Stimulated activated effector memory CD8-positive, alpha-beta T cell treated with anti-CD3 and anti-CD28 coated beads, Interleukin-12 subunit alpha, Interleukin-12 subunit beta, amount 100 ng/mL, for 72 hours (primary cell): ENCODE results near the gene SPATA25.

Source experiments
- ATAC-seq: fragments of 150-1000 bp; cut with Tn5 transposase; 2 replicates; pipeline ENCODE4 v1.10.0; 2021
- DNase-seq, 2 donors: peaks; one replicate each; pipeline ENCODE4 v3.0.0; 2021 to 2022; ENCODE audit warnings: low spot score in 2 of 2
- H3K27ac Mint-ChIP-seq: one replicate; pipeline ENCODE4 v1.8.0; 2022; ENCODE audit warnings: mild to moderate bottlenecking, mixed read lengths
- H3K36me3 Mint-ChIP-seq: one replicate; pipeline ENCODE4 v1.8.0; 2022; ENCODE audit warnings: mild to moderate bottlenecking, mixed read lengths
- H3K4me1 Mint-ChIP-seq: one replicate; pipeline ENCODE4 v1.8.0; 2022; ENCODE audit warnings: mixed read lengths
- H3K4me3 Mint-ChIP-seq: one replicate; pipeline ENCODE4 v1.8.0; 2022; ENCODE audit warnings: mild to moderate bottlenecking, mixed read lengths
- H3K9me3 Mint-ChIP-seq: one replicate; pipeline ENCODE4 v1.8.0; 2022; ENCODE audit warnings: mixed read lengths

Gene SPATA25

DNA sequence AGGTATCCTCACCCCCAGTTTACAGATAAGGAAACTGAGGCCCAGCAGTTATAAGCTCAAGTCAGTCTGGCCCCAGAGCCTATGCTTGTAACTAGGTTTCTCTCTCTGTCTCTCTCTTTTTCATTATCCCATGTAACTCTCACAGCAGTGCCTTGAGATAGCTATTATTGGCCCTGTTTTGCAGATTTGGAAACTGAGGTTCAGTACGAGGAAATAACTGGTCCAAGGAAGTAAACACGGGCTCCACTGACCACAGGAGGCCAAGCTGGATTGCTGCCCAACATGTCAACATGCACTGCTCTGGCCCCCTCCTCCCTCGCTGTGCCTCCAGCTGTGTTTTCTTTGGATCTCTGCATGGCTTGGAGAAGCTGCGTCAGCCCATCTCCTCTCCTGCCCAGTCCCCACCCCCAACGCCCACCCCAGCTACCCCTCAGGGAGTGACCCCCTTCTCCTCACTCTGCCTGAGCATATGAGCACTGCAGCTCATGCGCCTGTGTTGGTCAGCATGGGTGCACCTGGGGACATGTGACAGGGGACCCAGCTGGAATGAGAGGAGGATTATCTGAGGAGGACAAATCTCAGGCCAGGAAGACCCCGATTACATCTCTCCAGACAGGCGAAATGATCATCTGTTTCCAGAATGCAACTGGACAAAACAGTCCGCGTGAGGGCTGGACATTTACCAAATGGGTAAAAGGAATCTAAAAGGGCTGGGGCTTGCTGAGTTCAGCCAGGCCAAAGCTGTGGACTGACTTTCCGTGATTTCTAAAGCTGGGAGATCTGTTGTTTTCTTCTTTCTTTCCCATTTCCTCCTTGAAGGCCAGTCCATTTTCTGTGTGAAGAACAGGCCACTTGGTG lies 32.3 kb upstream of the SPATA25 start:
- DNase-seq (no peak), ATAC-seq (no peak)
- Mint-ChIP-seq H3K4me1 (peaks cover 6% of the 10 kb centered on the region), H3K36me3 (no peaks in the 10 kb centered on the region), H3K9me3 (no peaks in the 10 kb centered on the region), H3K27ac (no peak overlapping the region), H3K4me3 (no peak overlapping the region)

GRCh38 chr20:45918779-45919537 lies 31.5 kb upstream of the SPATA25 start:
- no peaks in the 10 kb centered on the region for H3K9me3 Mint-ChIP-seq
- no peak for DNase-seq

DNA sequence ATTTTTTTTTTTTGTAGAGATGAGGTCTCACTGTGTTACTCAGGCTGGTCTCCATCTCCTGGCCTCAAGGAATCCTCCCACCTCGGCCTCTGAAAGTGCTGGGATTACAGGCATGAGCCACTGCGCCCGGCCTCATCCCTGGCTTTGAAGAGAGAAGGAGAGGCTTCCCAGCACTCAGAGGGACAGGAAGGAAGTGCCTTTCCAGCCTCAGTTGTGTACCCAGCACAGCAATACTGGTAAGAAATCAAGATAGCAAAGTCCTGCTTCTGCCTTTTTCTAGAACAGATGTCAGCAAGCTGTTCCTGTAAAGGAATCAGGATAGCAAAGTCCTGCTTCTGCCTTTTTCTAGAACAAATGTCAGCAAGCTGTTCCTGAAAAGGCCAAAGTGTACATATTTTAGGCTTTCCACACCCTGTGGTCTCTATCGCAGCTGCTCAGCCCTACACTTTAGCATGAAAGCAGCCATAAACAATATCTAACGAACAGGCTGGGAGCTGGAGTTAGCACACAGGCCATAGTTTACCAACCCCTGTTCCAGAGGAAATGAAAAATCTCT lies 30.8 kb upstream of the SPATA25 start:
- Mint-ChIP-seq H3K27ac (no peak overlapping the region), H3K4me3 (no peak overlapping the region), H3K36me3 (no peaks in the 10 kb centered on the region), H3K9me3 (no peaks in the 10 kb centered on the region), H3K4me1 (peaks cover 6% of the 10 kb centered on the region)
- ATAC-seq (no peak), DNase-seq (no peak)

More at GRCh38 chr20:45918779-45919537, 31.5 kb upstream of the SPATA25 start:
- no peak overlapping the region for H3K27ac Mint-ChIP-seq
- H3K36me3 Mint-ChIP-seq, result no peaks in the 10 kb centered on the region
- peaks cover 6% of the 10 kb centered on the region for H3K4me1 Mint-ChIP-seq
- H3K4me3 Mint-ChIP-seq, result no peak overlapping the region
- ATAC-seq, result no peak

GRCh38 chr20:45917790-45918141 lies 30.3 kb upstream of the SPATA25 start:
- ATAC-seq, result no peak
- DNase-seq, result no peak
- Mint-ChIP-seq H3K36me3 (no peaks in the 10 kb centered on the region), H3K9me3 (no peaks in the 10 kb centered on the region), H3K4me3 (no peak overlapping the region), H3K27ac (no peak overlapping the region), H3K4me1 (peaks cover 6% of the 10 kb centered on the region)

GRCh38 chr20:45913116-45913515 lies 25.7 kb upstream of the SPATA25 start:
- Mint-ChIP-seq H3K36me3 (no peaks in the 10 kb centered on the region), H3K9me3 (peaks cover 3% of the 10 kb centered on the region), H3K27ac (no peak overlapping the region), H3K4me3 (peak overlapping the region; percentile 22), H3K4me1 (peaks cover 17% of the 10 kb centered on the region)
- DNase-seq (no peak), ATAC-seq (no peak)

DNA sequence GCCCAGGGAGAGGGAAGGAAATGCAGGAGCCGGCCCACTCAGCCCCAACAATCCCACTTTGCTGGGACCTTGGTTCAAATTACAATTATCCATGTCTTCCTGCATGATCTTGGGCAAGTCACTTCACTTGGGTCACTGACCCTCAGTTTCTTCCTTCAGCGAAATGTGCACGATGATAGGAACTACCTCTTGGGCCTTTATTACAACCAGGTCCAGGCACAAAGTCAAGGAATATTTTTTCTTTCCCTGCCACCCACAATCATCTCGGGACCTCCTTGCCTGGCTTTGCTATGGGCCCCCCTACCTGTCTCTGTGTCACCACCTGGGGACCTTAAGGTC lies 24.9 kb upstream of the SPATA25 start:
- ATAC-seq (no peak), DNase-seq (no peak)
- Mint-ChIP-seq H3K4me3 (peak overlapping the region; percentile 62), H3K27ac (no peak overlapping the region), H3K36me3 (no peaks in the 10 kb centered on the region), H3K9me3 (peaks cover 3% of the 10 kb centered on the region), H3K4me1 (peaks cover 17% of the 10 kb centered on the region)

DNA sequence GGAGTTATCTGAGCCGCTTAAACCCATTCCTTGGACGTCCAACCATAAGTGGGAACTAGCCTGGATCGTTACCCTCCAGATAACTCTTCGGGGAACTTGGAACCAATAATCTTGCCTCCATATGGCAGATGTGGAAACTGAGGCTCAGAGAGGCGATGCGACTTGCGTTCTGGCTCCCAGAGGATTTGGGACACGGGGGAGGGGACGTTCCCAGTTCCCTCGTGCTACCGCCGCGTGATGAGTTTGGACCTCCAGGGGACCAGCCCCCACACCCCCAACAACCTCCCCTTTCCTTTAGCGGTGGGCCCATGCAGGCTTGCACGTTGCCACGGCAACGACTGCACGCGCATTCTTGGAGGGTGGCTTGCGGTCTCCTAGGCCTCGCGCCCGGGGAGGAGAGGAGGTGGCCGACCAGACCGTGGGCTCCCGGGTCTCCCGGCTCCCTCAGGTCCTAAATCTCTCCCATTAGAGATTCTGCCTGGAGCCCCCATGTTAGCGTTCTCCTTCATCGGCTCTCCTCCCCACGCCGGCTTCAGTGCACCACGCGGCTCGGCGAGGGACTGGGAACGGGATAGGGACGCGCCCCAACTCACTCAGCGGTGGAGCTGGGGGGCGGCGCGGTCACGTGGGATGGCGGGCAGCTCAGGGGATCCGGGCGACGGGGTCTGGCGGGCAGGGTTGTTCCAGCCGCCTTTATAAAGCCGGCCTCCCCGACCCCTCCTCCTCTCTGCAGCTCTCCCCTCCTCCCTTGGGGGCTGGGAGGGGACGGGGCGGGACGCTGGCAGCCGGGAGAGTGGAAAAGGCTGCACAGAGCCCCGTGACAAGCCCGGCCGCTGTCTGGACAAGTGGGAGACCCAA lies 24.3 kb upstream of the SPATA25 start, which contains the start of gene PLTP:
Gene PLTP (minus strand): TSS at position 670 of the 858 bp plus-strand sequence. CDS start 703 bp downstream, outside the sequence.
- DNase-seq (no peak), ATAC-seq (no peak)
- Mint-ChIP-seq H3K27ac (peak within 1 kb of the TSS; percentile 80), H3K4me3 (peak within 1 kb of the TSS; percentile 62), H3K36me3 (no peaks in the 10 kb centered on the region), H3K9me3 (peaks cover 3% of the 10 kb centered on the region), H3K4me1 (peaks cover 17% of the 10 kb centered on the region)

DNA sequence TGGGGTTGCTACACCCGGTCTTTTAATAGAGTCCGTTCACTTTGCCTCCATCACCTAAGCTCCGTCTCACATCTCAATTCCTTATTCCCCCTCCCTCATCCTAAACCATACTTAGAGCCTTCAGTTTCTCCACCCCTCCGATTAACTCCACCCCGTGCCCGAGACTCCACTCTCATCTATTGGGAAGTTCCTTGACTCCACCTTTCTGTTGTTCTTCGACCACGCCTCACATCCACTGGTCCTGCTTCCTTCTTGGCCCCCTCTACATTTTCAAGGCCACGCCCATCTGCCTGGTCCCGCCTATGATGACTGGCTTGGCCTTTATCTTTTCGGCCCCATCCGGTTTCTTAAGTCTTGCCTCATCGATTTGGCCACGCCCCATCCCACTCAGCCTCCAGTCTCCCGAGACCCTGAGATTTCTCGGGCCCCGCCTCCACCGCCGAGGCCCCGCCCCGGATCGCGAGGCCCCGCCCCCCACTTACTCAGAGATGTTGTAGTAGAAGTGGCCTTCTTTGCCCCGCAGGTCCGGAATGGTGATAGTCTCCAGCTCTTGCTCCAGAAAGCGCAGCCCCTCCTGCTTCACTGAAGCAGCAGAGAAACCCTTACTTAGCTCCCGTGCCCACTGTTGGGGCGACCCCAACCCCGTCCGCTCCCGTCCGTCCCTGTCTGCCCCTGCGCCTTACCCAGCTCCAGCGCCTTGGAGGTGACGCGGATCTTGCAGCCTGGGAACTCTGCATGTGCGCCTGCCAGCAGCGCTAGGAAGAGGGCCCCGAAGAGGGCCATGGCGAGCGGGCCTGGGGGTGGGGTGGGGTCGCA lies 23.5 kb upstream of the SPATA25 start:
- Mint-ChIP-seq H3K4me3 (peak overlapping the region; percentile 62), H3K27ac (peak overlapping the region; percentile 80), H3K36me3 (no peaks in the 10 kb centered on the region), H3K9me3 (peaks cover 3% of the 10 kb centered on the region), H3K4me1 (peaks cover 17% of the 10 kb centered on the region)
- DNase-seq, result peak; percentile 95 to 98
- peak; percentile 96 for ATAC-seq

- DNase-seq, result no peak
- Mint-ChIP-seq H3K27ac (peak overlapping the region; percentile 80), H3K4me3 (peak overlapping the region; percentile 62), H3K36me3 (no peaks in the 10 kb centered on the region), H3K9me3 (peaks cover 3% of the 10 kb centered on the region), H3K4me1 (peaks cover 17% of the 10 kb centered on the region)
- ATAC-seq, result no peak
Measured at GRCh38 chr20:45909817-45910669, 22.6 kb upstream of the SPATA25 start.

- Mint-ChIP-seq H3K36me3 (no peaks in the 10 kb centered on the region), H3K27ac (no peak overlapping the region), H3K4me1 (peaks cover 17% of the 10 kb centered on the region), H3K4me3 (no peak overlapping the region), H3K9me3 (peaks cover 3% of the 10 kb centered on the region)
- DNase-seq, result no peak
- ATAC-seq, result no peak
Measured at GRCh38 chr20:45909336-45909808, 21.9 kb upstream of the SPATA25 start.

GRCh38 chr20:45908084-45908483 lies 20.7 kb upstream of the SPATA25 start:
- ATAC-seq (no peak), DNase-seq (no peak)
- Mint-ChIP-seq H3K4me3 (no peak overlapping the region), H3K27ac (no peak overlapping the region), H3K36me3 (peaks cover 4% of the 10 kb centered on the region), H3K4me1 (peaks cover 17% of the 10 kb centered on the region), H3K9me3 (peaks cover 3% of the 10 kb centered on the region)

- Mint-ChIP-seq H3K4me3 (no peak overlapping the region), H3K27ac (no peak overlapping the region), H3K36me3 (peaks cover 5% of the 10 kb centered on the region), H3K9me3 (peaks cover 3% of the 10 kb centered on the region), H3K4me1 (peaks cover 17% of the 10 kb centered on the region)
- ATAC-seq, result no peak
- no peak for DNase-seq
Measured at GRCh38 chr20:45907219-45907948, 20.0 kb upstream of the SPATA25 start.

DNA sequence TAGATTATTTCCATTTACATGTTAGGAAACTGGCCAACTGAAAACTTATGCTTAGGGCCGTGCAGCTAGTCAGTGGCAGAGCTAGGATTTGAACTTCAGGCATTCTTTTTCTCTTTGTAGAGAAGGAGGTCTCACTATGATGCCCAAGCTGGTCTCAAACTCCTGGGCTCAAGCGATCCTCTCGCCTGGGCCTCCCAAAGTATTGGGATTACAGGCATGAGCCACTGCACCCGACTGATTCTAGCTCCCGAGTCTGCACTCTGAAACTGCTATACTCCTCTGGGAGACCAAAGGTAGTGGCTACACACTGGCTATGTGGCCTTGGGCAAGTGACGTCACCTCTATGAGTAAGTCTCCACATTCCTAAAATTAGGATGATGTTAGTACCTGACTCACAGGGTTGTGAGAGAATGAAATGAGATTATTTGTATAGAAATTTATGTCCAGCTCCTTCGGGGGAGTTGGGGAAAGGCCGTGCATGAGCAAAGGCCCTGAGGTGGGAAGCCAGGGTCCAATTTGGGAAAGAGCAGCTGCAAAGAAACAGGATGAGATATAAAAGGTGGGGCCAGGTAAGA lies 18.2 kb upstream of the SPATA25 start:
- Mint-ChIP-seq H3K4me3 (no peak overlapping the region), H3K27ac (no peak overlapping the region), H3K9me3 (peaks cover under 1% of the 10 kb centered on the region), H3K4me1 (peaks cover 4% of the 10 kb centered on the region), H3K36me3 (peaks cover 5% of the 10 kb centered on the region)
- DNase-seq, result no peak
- no peak for ATAC-seq
